CD4-positive, alpha-beta T cell treated with Interleukin-4 for 4 hours (primary cell): ENCODE data around the gene MRPS26.
"Not testable (repeated sequence)": the region's sequence is repeated elsewhere in the genome, so short reads cannot be mapped to it uniquely, and the experiment has no call there.

Experiments used
- DNase-seq: peaks from one replicate; pipeline ENCODE4 v3.0.0-alpha.2; 2020

MRPS26 gene

DNA sequence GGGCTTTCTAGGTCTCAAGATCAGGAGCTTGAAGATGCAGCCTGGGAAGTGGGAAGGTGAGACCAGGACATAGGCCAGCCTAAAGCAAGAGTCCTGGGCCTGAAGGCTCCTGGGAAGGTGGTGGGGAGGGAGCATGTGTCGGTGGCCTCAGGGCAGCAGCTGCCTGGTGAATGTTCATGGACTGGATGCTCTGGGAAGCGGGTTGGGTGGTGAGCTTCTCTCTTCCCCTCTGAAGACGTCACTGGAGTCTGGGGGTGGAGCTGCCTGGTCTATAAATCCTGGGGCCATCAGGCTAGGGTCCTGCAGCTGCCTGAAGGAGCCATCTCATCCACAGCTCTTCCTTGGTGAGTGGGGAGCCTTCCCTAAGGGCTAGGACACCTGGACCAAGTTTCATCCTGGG, 2.5 kb upstream of the MRPS26 start, which contains the start of gene GNRH2:
Gene GNRH2, plus strand, starts transcription at position 301 of the 400 bp plus-strand sequence. CDS start 793 bp downstream, outside the sequence.
- no peak for DNase-seq

DNA sequence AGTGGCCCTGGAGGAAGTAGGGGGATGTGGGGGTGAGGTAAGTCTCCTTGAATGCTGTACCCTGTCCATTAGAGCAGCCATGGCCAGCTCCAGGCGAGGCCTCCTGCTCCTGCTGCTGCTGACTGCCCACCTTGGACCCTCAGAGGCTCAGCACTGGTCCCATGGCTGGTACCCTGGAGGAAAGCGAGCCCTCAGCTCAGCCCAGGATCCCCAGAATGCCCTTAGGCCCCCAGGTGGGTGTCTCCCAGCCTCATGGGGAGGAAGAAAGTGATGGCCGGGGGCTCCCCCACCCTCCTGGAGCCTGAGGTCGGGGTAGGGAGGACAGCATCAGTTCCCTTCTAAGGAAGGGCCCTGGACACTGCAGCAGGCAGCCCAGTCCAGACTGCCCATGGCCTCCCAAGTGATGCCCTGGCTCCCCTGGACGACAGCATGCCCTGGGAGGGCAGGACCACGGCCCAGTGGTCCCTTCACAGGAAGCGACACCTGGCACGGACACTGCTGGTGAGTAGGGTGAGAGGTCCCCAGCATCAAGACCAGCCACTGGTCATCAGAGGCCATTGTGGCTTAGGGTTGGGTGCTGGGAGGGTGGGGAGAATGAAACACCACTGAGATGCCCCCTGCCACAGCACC, 1.4 kb upstream of the MRPS26 start:
- no peak for DNase-seq

DNA sequence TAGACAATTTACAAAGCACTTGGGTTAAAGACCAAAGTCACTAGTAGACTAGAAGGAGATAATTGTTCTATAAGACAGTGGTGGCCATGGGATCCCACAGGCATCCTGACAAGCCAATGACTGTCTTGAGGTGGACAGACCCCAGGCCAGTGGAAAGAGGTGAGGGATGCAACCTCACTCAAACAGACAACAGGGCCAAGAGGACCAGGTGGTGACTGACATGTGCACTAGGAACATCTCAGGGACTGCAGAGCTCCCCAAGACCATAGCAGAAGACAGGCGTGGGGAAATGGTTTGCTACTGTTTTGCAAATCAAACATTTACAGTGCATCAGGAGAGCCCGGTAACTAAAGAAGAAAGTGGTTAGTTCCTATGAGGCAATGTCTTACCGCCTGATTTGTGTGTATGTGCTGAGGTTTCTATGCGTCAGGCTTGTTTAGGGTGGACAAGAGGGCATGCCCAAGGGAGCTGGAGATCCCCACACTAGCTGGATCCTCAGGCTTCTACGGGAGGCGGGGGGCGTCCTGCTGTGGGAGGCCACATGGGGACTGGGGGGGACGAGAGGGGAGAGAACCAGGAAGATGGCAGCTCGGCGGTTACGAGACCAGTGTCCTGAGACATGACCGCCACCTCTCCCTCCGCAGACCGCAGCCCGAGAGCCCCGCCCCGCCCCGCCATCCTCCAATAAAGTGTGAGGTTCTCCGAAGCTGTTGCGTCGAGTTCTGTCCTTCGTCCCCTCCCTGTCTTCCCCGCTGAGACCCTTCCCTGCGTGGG, 623 bp upstream of the MRPS26 start:
- peak; percentile 43 for DNase-seq

DNA sequence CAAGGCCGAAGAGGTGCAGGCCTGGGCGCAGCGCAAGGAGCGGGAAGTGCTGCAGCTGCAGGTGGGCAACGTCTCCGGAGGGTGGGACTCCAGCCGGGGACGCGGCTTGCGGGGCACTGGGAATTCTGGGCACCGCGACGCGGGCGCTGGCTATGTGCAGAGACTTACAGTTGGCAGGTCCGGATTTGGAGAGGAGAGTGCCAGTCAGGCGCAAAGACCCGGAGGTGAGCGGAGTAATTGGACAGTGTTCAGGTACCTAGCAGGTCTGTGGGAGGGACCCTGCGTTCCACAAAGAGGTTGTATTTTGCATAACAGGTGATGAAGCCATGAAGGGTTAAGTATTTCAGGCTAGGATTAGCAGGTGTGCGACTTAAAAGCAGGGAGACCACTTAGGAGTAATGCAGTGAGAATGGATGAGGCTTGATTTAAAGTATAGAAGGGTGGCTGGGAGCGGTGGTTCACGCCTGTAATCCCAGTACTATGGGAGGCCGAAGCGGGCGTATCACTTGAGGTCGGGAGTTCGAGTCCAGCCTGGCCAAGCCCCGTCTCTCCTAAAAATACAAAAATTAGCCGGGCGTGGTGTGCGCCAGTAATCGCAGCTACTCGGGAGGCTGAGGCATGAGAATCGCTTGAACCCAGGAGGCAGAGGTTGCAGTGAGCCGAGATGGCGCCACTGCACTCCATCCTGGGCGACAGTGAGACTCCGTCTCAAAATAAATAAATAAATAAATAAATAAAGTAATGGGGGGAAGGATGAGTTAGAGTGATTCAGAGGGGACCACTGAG, 1.0 kb downstream of the MRPS26 start:
- no peak for DNase-seq

DNA sequence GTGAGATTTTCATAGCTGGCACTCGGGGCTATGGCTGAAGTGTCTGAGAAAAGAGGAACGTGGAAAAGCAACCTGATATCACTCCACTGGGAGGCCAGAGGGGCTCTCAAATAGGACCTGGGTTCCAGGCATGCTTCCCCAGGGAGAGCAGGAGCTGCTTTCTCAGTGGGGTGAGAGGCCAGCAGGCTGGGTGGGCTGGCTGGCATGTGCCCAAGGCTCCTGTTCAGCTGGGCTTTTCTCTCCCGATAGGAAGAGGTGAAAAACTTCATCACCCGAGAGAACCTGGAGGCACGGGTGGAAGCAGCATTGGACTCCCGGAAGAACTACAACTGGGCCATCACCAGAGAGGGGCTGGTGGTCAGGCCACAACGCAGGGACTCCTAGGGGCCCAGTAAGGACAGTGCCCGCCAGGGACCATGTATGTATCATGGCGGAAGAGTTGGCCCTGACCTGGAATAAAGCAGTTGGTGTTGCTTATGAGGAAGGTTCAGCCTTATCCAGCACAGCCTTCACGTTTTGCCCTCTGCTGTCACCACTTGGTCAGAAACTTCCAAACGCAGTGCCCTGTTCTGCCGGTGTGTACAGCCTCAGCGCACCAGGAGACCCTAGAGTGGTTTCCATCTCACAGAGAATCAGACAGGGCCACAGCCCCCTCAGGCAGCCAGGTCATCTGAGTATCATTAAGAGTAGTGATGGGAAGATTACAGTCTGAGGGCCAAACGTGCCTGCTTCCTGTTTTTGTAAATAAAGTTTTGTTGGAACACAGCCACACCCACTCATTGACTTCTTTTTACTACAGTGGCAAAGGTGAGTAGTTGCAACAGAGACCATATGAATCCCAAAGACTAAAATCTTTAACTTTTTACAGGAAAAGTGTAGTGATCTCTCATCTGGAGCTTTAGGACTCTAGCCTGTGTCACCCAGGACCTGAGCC, 1.9 kb downstream of the MRPS26 start:
- DNase-seq, result no peak

DNA sequence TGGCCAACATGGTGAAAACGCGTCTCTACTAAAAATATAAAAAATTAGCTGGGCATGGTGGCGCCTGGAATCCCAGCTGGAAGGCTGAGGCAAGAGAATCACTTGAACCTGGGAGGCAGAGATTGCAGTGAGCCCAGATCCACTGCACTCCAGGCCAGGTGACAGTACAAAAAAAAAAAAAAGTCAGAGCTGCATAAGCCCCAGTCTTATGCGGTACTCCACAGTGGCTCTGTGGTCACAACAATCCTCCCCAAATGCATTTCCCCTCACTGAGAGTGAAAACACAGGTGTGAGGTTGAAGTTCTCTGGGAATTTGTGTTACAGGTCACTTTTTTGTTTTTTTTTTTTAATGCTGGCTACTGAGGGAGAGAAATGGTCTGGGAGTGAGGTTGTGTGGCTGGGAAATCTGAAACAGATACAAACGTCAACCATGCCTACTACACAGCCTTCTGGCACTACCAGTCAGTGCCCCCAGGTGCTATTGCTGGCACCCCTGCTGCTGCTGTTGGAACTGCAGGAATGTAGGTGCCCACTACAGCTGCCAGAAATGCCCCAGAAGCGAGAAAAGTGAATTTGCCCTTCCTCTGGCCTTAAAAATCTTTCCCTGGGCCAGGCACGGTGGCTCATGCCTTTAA, 5.7 kb downstream of the MRPS26 start:
- no peak for DNase-seq

DNA sequence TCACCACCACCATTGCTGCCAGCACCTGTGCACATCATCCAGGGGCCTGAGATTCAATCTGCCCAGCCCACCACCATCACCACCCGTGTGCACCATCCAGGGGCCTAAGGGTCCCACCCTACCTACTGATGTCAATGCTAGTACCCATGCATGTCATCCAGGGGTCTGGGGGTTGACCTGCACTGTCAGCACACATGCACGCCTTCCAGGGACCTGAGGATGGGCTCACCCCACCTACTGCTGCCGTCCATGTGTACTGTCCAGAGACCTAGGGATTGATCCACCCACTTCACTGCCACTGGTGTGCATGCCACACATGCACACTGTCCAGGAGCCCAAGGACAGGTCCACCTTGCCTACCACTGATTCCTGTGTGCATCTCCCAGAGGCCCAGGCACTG, 13.6 kb downstream of the MRPS26 start:
- DNase-seq, result no peak

DNA sequence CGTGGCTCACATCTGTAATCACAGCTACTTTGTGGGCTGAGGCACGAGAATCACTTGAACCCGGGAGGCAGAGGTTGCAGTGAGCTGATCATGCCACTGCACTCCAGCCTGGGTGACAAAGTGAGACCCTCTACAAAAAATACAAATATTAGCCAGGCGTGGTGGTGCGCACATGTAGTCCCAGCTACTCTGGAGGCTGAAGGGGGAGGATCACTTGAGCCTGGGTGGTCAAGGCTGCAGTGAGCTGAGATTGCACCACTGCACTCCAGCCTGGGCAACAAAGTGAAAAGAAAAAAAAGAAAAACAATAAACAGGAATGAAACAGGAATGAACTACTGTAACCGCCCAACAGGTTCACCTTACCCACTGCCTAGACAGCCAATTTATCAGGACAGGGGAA, 18.3 kb downstream of the MRPS26 start:
- DNase-seq, result not testable (repeated sequence)

DNA sequence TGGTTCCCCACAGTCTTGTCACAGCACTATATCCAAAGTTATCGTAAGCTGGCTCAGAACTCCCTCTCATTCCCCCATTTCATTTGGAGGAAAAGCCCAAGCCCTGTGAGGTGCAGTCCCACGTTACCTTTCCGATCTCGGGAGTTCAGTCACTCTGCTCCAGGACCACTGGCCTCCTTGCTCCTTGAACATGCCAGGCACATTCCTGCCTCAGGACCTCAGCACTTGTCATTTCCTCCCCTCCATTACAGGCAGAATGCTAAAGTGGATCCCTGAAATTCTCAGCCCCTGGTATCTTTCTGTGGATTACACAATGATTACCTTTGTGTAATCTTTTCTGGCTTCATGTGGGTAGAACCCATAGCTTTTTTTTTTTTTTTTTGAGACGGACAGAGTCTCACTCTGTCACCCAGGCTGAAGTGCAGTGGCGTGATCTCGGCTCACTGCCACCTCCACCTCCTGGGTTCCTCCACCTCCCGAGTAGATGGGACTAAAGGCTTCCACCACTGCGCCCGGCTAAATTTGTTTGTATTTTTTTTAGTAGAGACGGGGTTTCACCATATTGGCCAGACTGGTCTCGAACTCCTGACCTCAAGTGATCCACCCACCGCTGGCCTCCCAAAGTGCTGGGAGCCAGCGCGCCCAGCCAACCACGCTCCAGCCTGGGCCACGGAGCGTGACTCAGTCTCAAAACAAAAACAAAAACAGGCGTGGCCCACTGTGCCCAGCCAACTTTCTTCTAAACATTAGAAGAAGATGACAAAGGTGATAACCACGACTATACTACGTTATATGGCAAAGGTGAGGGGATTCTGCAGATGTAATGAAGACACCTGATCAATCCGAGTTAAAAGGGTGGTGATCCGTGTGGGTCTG, 21.5 kb downstream of the MRPS26 start:
- DNase-seq, result no peak

DNA sequence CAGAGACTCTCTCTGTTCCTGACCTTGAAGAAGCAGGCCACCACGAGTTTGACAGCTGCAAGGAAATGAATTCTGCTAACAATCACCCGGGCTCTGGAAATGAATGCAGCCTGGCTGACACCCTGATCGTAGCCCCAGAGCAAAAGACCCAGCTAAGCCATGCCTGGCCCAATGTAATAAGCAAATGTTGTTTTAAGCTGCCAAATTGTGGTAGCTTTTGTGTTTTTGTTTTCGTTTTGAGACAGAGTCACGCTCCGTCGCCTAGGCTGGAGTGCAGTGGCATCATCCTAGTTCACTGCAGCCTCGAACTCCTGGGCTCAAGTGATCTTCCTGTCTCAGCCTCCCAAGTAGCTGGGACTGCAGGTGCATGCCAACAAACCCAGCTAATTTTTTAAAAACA, 22.2 kb downstream of the MRPS26 start:
- DNase-seq, result no peak

DNA sequence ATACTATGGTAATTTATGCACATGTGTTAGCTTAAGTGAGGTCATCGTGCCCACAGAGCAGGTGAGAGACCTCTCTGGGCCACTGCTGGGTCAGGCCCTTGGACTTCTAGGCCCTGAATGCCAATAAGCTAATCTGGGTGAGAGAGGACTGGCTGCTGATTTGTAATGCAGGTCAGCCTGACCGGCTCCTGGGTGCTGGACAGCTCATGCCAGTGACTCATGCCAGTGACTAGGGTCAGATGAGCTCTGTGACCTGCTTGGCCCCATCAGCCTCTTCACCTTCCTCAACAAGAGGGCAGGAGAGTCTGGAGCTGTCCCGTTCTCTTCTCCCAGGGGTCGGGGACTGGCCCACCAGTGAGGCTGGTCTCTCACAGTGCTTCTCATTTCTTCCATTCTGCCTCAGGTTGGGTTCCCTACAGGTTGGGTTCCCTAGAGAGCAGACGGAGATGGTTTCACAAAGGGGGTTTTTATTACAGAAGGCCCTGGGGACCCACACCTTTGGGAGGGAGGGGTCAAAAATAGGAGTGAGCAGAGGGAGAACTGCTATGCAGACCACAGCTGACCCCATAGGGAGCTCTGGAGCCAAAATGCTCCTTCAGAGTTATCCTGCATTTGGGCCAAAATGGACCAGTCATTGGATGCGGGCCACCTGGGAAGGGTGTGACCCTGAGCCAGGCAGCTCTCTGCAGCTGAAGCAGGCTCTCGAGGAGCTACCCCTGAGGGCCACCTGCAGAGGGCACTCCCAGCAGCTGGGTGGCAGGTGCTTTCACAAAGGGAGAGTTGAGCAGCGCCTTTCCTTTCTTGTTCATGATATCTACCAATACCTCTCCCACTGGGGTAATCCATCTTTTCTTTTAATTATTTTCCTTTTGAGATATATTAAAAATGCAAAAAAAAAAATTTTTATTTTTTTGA, 23.4 kb downstream of the MRPS26 start:
- DNase-seq, result no peak

DNA sequence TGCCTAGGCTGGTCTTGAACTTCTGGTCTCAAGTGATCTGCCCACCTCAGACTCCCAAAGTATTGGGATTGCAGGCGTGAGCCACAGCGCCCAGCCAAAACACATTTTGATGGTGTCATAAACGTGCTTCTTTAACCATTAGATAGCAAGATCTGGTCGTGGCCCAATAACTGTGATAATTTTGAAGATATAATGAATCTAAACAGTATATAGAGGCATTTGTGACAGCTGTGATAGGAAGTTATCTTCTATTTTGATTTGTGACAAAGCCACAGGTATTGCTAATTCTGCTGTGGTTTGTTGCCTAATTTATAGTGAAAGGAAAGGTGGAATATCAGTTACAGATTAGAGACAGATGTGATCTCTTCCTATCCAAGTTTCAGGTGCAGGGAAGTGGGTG, 24.9 kb downstream of the MRPS26 start:
- DNase-seq, result no peak

DNA sequence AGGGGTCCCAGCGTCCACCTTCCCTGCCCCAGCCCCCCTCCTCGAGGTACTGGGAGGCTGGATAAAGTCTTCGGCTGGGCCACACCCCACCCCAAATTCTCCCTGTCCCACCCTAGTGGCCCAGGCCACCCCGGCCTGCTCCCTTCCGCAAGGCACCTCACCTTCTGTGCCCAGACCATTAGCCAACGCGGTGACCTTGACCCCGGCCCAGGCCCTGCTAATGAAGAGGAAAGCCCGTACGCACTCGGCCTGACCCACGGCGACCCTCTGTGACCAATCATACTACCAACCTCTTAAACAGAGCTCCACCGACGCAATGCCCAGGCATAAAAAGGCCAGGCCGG, 25.4 kb downstream of the MRPS26 start:
- DNase-seq, result no peak

DNA sequence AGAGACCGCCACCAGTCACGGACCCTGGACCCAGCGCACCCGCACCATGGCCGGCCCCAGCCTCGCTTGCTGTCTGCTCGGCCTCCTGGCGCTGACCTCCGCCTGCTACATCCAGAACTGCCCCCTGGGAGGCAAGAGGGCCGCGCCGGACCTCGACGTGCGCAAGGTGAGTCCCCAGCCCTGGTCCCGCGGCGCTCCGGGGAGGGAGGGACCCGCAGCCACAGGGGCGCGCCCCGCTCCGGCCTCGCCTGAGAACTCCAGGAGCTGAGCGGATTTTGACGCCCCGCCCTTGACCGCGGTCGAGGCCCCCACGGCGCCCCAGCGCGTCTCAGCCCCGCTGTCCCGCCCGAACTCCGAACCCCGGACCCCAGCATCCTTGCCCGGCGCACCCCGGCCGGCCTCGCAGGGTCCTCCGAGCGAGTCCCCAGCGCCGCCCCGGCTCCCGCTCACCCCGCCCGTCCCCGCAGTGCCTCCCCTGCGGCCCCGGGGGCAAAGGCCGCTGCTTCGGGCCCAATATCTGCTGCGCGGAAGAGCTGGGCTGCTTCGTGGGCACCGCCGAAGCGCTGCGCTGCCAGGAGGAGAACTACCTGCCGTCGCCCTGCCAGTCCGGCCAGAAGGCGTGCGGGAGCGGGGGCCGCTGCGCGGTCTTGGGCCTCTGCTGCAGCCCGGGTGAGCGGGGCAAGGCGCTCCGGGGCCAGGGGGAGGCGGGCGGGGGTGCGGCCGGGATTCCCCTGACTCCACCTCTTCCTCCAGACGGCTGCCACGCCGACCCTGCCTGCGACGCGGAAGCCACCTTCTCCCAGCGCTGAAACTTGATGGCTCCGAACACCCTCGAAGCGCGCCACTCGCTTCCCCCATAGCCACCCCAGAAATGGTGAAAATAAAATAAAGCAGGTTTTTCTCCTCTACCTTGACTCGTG, 26.0 kb downstream of the MRPS26 start, which contains the start of gene OXT:
Gene OXT, plus strand, starts transcription at position 11 of the 920 bp plus-strand sequence. Its CDS starts 36 bp downstream, at position 47.
- DNase-seq, result peak; percentile 77

DNA sequence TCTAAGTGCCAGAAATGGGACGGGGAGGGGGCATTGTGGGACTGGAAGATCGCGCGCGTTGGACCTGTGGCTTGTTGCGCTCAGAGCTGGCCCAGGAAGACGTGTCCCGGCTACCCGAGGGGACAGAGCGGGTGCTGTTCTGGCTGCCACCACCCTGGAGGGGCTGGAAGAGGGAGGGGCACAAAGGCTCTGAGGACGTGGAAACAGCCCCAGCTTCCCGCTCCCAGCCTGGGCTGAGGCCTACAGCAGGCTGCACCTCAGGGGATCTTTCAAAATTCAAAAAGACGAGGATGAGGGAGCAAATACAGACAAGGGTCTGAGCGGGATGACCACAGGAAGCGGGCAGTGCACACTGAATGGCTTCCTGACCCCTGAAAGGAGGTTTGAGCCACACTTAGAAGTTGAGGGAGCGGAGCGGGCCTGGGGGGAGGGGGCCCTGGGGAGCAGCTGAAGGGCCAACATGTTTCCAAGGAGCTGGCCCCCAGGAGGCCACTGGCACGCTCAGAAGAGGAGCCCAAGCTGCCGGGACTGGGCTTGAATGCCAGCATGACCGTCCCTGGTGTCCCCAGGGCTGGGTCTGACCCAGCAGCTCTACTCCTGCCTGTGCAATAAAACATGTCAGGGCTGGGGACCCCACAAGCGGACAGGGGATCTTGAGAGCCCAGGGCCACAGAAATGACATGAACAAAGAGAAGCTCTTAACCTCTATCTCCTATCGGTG, 26.8 kb downstream of the MRPS26 start:
- DNase-seq, result no peak

DNA sequence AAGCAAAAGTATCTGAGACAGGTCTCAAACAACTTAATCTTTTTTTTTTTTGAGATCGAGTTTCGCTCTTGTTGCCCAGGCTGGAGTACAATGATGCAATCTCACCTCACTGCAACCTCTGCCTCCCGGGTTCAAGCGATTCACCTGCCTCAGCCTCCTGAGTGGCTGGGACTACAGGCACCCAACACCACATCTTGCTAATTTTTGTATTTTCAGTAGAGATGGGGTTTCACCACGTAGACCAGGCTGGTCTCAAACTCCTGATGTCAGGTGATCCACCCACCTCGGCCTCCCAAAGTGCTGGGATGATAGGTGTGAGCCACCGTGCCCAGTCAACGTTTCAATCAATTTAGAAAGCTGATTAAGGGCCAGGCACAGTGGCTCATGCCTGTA, 27.4 kb downstream of the MRPS26 start:
- DNase-seq, result not testable (repeated sequence)

DNA sequence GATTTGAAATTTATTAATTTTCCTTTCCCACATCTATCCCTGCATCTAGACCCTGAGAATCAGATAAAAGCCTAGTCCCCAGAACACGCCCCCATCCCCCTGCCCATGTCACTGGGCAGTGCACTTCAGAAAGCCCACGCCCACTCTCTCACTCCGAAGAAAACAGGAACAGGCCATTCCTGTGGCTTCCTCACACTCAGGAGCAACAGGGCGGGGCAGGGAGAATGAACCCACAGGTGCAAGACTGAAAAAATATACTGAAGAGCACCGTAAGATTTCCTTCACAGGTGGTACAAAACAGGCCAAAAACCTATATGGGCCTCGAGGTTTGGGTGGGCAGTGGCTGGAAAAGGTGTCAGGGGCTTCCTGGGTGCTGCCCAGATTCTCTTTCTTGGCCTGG, 29.0 kb downstream of the MRPS26 start:
- DNase-seq, result no peak

DNA sequence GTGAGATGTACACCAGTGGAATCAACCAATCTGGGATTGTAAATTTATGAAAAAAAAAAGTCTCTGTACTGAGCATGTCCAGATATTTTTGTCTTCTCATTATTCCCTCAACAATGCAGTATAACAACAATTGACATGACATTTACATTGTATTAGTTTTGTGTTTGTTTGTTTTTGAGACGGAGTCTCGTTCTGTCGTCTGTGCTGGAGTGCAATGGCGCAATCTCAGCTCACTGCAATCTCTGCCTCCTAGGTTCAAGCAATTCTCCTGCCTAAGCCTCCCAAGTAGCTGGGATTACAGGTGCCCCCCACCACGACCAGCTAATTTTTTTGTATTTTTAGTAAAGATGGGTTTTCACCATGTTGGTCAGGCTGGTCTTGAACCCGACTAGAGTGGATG, 29.5 kb downstream of the MRPS26 start:
- not testable (repeated sequence) for DNase-seq
